HK-2 (cell line): ENCODE results near the gene KCNK5.

Source experiments
- DNase-seq: peaks from one replicate; pipeline ENCODE4 v3.0.0-alpha.2; 2018; ENCODE audit not compliant: unreplicated experiment

KCNK5 gene

DNA sequence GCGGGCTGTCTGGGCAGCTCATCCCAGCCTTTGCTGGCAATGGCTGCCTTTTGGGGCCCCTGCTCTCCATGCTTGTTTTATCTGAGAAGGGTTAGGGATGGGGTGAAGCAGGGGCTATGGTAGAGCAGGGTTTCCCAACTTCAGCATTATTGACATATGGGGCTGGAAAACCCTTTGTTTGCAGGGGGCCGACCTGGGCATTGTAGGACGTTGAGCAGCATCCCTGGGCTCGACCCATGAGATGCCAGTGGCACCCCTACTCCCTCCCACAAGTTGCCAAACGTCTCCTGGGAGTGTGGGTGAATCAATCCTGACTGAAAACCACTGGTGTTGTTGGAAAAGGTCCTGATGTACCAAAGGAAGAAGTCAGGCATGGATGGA lies 56.9 kb downstream of the KCNK5 start:
- DNase-seq = no peak

DNA sequence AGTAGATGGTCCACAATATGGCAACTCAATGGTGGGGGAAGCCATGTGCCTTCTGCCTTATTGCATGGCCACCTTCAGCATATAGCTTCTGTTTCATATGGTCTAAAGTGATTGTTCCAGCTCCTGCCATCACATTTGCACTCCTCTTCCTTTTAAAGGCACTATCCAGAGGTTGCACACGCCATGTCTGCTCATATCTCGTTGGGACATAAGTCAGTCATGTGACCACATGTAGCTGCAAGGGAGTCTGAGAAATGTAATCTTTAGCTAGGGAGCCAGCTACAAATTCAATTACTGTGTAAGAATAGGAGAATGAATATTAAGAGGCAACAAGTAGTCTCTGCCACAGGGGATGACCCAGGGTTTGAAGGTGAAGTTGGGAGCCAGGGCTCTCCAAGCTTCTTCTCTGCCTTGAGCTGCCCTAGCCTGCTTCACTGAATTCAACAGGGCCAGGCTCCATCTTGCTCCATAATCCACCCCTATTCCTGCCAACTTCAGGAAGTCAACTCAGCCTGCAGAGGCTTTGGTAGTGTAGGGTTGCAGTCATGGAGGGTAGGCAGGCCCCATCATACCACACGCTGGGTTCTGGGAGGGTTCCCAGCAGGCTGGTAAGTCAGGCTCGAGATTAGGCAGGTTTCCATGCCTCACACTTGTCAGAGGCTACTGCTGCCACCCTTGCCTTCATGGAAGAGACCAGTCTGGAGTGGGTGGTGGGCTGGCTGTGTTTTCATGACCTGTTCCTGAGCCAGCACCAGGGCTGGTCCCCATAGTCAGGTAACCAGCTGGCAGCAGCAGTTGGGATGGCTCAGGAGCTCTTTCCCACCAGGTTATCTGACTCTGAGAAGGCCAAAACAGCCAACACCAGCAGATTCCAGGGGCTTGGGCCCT lies 57.5 kb downstream of the KCNK5 start:
- no peak for DNase-seq

DNA sequence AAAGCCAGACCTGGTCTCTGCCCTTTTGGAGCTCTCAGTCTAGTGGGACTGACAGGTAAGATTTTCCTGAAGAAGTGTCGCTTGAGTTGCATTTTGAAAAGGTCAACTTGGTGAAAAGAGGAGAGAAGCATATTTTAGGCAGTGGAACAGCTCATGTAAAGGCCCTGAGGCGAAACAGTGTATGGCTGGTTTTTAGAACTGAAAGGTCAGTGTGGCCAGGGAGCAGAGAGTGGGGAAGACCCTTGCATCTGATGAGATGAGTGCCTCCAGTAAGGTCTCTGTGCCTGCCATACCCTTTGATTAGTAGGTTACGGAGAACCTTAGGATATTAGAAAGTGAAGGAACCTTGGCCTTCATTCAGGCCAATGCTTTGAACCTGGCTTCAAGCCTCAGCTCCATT lies 58.4 kb downstream of the KCNK5 start:
- no peak for DNase-seq

DNA sequence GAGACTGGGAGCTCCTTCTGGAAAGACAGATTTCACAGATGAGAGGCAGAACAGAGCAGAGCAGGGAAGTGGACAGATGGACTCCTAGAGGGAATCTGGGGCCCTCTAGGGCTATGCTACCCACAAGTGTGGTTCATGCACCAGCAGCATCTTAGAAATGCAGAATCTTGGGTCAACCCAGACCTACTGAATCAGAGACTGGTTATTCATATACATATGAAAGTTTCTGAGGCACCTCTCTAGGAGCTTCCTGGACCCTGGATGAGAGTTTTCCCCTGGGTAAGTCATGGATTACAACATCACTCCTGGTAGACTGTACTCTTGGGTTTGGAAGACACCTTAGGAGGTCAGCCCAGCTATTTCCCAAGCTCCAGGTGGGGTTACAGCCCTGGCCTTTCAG lies 58.9 kb downstream of the KCNK5 start:
- no peak for DNase-seq

DNA sequence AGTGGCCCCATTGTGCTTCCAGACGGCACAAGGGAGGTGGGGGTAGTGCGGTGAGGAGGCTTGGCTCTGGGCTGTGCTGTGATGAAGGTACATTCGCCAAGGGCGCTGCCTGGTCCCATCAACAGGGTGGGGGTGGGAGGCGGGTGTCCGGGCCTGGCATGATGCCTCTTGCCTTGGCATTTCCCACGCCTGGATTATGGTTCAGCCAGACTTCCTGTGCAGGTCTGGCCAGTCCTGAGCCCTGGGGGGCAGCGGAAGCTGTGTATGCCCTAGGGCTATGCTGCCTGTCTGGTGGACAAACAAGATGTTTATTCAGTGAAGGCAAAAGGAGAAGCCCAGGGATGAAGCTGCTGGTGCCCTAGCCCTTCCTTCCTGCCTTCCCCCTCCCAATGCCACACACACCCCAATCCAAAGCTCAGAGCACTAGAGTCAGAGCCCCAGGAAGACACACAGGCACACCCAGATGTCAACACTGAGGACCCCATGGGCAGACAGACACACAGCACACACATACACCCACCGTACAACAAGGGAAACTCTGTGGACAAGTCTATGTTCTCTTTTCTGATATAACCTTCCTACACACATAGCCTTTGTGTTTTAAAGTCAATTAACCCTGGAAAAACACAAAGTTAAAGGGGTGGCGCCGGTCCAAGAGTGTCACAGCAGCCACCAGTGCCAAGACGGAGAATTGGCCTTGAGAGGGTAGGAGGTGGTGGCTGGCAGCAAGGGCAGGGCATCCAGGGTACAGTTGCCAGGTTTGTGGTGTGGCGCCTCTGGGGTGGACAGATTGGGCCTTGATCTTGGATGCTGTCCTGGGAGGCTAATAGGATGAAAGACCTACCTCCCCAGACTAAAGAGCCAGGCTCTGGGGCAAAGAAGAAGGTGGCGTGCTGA lies 59.6 kb downstream of the KCNK5 start:
- no peak for DNase-seq

DNA sequence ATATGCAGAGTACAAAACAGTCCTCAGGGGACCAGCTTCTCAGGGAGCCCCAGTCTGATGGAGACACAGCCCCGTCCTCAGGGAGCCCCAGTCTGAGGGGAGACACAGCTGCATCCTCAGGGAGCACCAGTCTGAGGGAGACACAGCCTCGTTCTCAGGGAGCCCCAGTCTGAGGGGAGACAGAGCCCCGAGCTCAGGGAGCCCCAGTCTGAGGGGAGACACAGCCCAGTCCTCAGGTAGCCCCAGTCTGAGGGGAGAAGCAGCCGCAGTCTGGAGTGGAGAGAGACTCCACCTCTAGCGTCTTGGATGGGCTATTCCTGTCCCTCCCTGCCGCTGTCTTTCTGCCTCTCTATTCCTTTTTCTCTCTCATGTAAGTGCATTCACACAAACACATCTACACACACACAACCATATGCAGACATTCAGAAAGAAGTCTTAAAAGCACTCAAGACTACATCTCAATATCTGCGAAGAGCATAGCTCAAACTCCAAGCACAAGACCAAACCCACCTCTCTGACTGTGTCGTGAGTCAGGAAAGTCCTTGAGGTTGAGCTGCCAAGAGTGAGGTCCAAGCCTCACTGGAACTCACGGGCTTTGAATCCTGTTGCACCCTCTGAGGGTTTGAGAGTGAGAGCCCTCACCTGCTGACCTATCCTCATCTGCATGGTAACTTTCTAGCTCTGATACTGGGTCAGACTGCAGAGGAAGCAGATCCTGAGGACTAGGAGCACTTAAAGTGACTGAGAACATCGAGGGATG lies 61.2 kb downstream of the KCNK5 start:
- no peak for DNase-seq

DNA sequence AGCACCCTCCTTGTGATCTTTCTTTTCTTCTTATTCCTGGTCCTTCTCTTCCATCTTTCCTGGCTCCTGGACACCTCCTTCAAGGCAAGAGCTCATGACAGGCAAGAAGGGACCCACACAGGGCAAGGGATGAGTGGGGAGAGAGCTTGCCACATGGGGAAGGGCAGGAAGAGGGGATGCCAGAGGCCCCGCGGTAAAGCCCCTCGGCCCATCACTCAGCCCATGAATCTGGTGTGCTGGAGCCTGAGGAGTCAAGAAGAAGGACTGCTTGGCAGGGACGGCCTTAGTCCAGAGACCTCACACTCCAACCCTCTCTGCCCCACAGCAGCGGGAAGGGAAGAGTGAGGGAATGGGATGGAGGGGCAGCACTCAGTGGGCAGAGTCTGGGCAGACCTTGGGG lies 62.0 kb downstream of the KCNK5 start:
- no peak for DNase-seq

DNA sequence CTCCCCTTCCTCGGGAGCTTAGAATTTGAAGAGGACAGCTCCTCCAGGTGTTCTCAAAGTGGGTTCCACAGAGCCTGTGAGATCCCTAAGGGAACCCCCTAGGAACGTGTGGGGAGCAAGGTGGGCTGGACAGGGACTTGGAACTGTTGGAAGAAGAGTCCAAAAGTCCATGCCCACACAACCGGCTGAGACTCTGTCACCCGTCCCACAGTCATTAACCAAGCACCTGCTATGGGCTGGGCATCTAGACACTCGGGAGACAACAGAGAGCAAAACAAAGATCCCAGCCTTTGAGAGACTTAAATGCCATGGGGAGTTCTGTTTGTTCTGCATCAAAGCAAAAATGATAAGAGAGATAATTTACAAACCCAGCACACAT lies 62.4 kb downstream of the KCNK5 start:
- DNase-seq = no peak

DNA sequence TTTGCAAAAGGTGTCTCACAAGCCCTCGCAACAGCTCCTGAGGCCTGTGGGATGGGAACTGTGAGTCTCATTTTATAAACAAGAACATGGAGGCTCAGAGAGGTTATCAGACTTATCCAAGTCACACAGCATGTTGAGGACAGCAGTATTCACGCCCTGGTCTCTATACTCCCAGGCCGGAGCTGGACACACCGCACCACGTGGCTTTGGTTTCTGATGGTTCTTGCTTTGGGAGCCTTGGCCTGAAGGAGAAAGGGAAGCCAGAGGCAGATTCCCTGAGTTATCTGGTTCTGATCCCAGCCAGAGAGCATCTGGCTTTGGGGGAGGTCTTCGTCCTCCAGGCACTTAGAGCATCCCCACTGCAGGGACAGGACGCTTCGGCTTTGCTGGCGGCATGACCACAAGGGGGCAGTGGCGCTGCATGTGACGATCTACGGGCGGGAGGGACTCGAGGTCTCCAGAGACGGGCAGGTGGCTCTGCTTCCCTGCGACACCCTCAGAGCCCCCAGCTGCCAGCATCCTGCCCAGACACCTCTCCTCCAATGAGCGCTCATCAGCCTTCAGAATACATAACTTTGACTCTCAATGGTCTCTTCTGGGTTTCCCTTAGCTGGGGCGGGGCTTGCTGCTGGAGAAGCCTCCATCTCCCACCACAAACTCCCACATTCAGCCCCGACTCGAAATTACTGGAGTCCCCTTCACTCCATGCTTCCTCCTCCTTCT lies 62.9 kb downstream of the KCNK5 start:
- DNase-seq = peak; percentile 80

DNA sequence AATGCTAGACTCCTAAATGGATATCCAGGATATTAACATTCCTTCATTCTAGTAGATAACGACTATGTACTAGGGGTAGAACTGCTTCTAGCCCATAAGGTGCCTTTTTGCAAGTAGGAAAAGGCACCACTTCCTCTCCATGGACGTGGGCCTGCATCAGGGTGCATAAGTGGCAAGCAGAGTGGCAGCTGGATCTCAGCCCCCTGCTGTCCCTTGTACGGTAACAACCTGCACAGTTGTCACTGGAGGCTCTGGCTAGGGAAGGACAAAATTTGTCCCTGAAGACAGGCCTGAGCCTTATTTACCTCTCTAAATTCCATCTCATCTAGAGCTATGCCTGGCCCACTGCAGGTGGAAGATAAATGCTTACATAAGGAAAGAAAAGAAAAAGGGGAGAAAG lies 71.8 kb downstream of the KCNK5 start:
- DNase-seq = no peak

DNA sequence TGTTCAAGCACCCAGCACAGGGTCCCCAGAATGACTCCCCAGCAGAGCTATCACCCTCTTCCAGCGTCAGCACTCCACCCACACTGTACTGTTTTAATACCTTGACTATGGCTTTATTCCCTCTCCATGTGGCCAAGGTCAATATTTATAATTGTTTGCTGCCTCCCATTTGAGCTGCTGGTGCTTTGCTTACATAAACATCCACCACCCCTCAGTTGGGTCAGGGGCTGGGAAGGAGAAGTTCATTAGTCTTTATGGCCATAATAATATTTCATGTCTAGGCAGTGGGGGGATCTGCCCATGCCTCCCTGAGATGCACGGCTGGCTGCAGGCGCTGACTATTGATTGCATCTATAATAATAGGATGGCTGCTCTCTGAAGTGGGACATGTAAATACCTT lies 72.5 kb downstream of the KCNK5 start:
- DNase-seq = no peak

DNA sequence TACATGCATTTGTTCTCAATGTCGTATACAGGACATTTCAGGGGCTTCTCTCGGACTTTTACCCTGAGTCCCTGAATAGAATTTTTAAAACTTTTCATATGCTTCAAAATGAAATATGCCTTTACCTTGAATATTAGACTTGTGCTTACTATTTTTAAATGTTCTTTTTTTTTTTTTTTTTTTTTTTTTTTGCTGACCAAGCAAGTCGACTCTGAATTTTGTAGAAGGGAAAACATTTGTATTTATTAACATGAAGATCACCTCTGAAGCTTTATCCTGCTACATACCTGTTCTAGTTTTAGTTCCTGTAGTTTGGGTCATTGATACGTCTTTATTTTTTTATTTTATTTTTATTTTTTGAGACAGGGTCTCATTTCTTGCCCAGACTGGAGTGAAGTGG lies 74.6 kb downstream of the KCNK5 start:
- DNase-seq = no peak

DNA sequence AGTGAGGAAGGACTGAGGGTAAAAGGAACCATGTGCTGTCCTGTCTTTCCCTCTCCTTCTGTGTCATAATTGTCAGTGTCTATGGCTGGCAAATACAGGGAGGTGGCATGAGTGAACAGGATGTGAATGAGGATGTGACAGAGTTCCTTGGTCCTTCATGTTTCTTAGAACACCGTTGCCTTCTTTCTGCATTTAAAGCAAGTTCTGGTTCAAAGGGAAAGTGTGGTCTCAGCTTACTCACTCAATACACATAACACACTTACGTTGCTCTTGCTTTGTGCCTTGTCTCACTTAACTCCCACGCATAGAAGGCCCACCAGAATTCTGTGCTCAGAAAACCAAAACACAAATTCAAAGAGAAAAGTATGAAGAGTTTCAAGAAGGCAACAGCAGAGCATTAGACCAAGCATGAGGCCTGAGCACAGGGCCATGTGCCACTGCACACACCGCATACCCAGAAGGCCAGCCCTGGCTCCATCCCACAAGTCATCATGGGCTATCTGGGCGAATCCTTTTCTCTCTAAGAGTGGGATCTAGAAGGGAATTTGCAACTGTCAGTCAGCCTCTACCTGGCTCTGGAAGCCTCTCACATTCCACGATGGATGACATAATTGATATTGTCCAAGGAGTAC lies 75.4 kb downstream of the KCNK5 start:
- DNase-seq = no peak

DNA sequence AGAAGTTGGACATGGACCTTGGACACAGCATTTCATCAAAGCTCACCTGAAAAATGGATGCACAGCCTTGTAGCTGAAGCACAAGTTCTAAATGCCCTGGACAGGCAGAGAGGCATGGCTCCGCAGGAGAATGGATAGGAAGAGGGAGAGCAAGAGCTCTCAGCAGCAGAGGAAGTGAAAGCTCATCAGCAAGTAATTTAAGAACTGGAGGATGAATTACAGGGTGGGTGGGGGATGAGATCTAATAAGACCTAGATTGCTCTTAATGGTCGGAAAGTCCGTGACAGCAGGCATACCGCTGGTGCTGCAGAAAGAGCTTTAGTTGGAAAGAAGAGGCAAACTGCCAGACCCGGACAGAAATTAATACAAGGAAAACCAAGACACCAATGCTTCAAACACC lies 77.0 kb downstream of the KCNK5 start:
- no peak for DNase-seq

DNA sequence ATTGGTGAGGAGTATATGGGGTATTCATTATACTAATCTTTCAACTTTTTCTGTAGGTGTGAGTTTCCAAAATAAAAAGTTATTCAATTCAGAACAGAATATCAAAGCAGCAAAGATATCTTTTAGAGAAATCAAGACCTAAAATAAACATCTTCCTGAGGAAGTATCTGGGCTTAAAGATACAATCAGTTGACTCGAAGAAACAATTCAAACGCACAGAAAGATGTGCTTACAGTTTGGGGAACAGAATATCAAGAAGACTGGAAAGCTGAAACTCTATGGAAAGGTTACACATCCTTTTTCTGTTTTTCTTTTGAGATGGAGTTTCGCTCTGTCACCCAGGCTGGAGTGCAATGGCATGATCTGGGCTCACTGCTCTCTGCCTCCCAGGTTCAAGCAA lies 78.1 kb downstream of the KCNK5 start:
- no peak for DNase-seq

DNA sequence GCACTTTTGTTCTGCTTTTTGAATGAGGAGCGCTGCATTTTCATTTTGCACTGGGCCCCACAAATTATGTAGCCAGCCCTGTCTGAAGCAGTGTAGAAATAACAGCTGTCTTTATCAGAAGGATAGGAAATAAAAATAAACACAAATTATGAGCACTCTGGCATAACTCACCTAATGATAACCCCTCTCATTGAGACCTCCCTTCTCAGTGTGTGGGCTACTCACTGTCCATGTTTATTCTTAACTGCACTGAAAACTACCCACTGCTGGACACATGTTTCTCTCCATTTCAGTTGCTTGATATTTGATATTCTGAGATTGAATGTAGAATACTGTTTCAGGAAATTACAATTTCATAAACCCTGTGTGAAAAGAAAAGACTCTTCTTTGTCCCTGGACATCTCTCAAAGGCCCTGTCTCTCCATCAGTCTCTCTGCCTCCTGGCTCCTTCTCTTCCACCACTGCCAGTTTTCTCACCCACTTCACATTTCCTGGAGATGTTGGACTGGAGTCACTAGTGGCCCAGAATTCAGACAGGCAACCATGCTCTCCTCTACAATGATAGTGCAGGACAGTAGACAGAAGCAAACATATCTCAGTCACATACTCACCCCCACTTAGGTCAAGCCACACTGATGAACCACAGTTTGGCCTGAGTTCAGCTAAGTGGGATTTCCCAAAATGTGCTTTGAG lies 84.6 kb downstream of the KCNK5 start:
- no peak for DNase-seq

DNA sequence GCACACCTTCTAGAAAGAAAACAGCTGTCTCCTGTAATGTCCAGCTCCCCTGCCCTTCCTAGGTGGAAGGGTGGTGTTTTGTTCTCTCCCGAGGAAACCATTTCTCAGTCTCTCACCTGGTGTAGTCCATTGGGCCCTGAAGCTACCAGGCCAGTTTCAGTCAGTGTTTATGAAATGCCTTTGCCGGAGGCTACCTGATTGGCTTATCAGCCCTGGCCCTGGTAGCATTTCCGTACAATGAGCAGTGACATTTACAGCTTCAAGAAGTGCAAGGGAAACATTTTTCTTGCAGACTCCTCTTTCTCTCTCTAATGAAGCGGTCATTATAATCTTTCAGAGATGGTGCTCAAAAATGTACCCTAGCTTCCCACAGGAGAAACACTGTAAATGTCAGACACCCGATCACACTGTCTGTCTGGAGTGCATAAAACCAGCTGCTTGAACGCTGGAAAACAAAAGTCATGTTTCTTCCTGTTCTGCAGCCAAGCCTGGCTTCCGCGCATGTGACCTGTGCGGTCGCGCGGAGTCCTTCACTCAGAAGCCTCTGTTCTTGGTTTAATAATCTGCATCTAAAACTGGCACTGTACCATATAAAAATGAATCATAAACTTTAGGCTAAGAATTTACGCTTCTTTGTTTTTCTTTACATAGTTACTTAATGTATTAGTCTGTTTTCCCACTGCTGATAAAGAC lies 85.9 kb downstream of the KCNK5 start:
- no peak for DNase-seq

DNA sequence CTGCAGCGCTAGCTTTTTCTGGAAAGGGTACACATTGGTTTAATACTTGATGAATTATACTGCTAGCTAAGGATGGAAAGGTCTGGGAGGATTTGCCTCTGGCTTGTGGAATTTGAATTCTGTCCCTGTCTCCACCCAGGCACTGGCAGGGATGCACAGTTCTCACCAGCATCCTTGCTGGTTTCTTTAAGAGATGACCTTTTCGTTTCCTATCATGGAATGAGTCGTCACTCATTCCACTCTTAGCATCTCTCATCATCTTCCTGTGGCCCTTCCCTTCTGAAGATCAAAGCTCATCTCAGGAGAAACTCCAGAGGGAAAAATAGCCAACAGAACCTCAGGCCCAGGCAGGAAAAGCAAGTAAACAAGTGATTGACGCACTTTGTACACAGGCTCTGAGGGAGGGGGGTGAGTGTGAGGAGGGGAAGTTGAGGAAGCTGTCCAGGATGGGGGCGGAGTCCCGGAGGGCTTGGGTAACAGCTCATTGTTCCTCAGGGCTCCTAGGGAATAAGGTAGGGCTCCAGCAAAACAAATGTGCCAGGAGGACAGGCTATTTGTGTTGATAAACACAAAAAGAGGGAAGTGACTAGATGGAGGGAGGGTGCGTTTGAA lies 88.6 kb downstream of the KCNK5 start:
- DNase-seq = no peak
